ENCODE data around the gene FBXO2.

- TF ChIP-seq GATA2 (IDR thresholded peaks at IDR 0.05; ENCODE audit: low read depth, low read length), result no peak
- no peak for TF ChIP-seq GATA3 (IDR thresholded peaks at IDR 0.05; ENCODE audit: low read depth, low read length)
Measured at GRCh38 chr1:11680270-11681070, 26.2 kb upstream of the FBXO2 start.

Data from SH-SY5Y (cell line).